ENCODE measurements around the gene HAAO.

The HAAO gene

DNA sequence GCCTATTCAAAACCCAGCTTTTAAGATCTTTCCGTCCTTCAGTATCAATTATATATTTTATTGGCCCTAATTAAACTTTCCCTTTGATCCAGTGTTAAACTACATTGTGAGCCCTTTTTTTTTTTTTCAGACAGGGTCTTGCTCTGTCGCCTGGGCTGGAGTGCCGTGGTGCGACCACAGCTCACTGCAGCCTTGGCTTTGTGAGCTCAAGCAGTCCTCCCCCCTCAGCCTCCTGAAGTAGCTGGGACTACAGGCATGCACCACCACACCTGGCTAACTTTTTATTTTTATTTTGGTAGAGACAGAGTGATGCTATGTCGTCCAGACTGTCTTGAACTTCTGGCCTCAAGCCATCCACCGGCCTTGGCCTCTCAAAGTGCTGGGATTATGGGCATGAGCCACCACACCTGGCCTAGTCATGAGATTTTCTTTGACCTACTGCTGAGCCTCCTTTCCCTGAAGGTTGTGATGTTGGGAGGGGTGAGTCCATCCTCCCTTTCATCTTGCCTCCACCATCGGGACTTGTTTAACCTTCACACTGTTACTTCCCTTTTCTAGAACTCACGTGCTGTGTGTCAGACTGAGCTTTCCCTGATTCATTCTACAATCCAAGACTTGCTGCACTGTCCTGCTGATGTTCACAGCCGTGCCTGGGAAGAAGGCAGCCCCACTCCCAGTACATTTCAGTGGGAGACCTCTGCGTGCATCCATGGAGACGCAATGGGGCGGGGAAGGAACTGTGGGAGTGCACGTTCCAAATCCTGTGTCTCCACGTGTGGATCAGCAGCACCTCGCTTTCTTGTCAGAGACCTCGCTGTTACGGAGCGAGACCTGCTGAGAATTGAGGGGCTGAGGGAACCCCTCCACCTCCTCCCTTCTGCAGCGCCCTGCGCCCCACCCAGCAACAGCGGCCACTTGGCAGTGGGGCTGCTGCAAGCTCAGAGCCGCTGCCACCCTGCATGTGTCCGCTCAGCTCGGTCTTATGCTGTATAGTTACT lies 39.3 kb downstream of the HAAO start:
- Histone ChIP-seq H3K79me2 (ENCODE audit: insufficient read depth, low read length) (no peaks in the 10 kb centered on the region), H3F3A (ENCODE audit: low read depth) (no peaks in the 10 kb centered on the region), H3K4me3 (ENCODE audit: low read length, poor library complexity, severe bottlenecking) (no peak overlapping the region), H3K9me2 (replicated peaks; ENCODE audit: low read depth, low read length) (no peaks in the 10 kb centered on the region), H4K20me1 (ENCODE audit: insufficient read depth, low read length, poor library complexity, severe bottlenecking) (no peaks in the 10 kb centered on the region), H3K4me1 (ENCODE audit: insufficient read depth, low read length, poor library complexity, severe bottlenecking) (peaks cover 4% of the 10 kb centered on the region), H3K4me2 (ENCODE audit: low read depth, low read length, poor library complexity, severe bottlenecking) (no peak overlapping the region), H2AFZ (ENCODE audit: low read length) (no peak overlapping the region), H3K27me3 (ENCODE audit: insufficient read depth, low read length, poor library complexity, severe bottlenecking) (no peaks in the 10 kb centered on the region), H3K9me3 (ENCODE audit: insufficient read depth, low read depth, low read length) (no peaks in the 10 kb centered on the region), H3K9ac (ENCODE audit: low read depth, low read length, poor library complexity, severe bottlenecking) (no peak overlapping the region), H3K36me3 (ENCODE audit: insufficient read depth, low read length) (no peaks in the 10 kb centered on the region; the same call in 1 of the 2 replicates)
- TF ChIP-seq, protein P1, sequence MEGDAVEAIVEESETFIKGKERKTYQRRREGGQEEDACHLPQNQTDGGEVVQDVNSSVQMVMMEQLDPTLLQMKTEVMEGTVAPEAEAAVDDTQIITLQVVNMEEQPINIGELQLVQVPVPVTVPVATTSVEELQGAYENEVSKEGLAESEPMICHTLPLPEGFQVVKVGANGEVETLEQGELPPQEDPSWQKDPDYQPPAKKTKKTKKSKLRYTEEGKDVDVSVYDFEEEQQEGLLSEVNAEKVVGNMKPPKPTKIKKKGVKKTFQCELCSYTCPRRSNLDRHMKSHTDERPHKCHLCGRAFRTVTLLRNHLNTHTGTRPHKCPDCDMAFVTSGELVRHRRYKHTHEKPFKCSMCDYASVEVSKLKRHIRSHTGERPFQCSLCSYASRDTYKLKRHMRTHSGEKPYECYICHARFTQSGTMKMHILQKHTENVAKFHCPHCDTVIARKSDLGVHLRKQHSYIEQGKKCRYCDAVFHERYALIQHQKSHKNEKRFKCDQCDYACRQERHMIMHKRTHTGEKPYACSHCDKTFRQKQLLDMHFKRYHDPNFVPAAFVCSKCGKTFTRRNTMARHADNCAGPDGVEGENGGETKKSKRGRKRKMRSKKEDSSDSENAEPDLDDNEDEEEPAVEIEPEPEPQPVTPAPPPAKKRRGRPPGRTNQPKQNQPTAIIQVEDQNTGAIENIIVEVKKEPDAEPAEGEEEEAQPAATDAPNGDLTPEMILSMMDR (conservative IDR thresholded peaks at IDR 0.05; ENCODE audit: low read length) = no peak
- no peak for TF ChIP-seq EZH2phosphoT487 (IDR thresholded peaks at IDR 0.05; ENCODE audit: borderline replicate concordance)

DNA sequence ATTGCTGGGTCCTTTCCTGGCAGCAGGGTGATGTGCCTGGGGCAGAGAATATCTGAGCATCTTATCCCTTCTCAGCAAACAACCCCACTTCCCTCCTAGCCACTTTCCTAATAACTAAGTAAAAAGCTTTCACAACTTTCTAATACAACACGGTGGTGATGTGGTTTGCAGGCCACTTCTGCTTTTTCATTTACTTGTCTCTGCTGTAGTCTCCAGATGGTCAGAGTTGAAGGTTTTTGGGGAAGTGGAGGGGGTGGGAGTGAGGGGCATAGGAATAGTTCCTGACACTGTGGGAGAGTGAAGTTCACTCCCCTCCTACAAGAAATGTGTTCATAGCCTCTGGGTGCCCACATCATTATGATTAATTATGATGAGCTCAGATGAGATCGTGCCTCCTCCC lies 40.1 kb downstream of the HAAO start:
- H3K4me1 ChIP-seq (ENCODE audit: insufficient read depth, low read length, poor library complexity, severe bottlenecking) = peaks cover 4% of the 10 kb centered on the region
- H3K9ac ChIP-seq (ENCODE audit: low read depth, low read length, poor library complexity, severe bottlenecking) = no peak overlapping the region
- no peak overlapping the region for H3K4me2 ChIP-seq (ENCODE audit: low read depth, low read length, poor library complexity, severe bottlenecking)

DNA sequence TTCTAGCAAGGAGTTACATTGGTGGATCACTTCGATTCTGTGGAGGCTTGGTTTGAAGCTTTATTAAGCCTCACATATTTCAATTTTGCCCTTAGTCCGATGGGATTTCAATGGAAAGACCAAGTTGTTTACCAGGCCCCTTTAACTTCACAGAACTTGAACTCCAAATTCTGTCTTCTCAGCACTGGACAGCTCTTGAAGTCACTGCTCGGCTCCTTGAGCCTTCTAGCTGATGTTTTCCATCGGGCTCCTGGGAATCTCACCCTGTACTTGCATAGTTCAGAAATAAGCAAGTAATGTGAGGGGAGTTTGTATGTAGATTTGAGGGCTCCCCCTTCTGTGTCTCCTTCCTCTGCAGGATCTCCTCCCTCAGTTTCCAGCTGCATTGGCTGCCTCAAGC lies 43.5 kb downstream of the HAAO start:
- no peaks in the 10 kb centered on the region; the same call in 1 of the 2 replicates for H3K36me3 ChIP-seq (ENCODE audit: insufficient read depth, low read length)
- no peak overlapping the region for H2AFZ ChIP-seq (ENCODE audit: low read length)
- H3K4me2 ChIP-seq (ENCODE audit: low read depth, low read length, poor library complexity, severe bottlenecking) = no peak overlapping the region
- H3K4me1 ChIP-seq (ENCODE audit: insufficient read depth, low read length, poor library complexity, severe bottlenecking) = no peaks in the 10 kb centered on the region
- H3K79me2 ChIP-seq (ENCODE audit: insufficient read depth, low read length) = no peaks in the 10 kb centered on the region
- TF ChIP-seq, protein P1 (conservative IDR thresholded peaks at IDR 0.05; ENCODE audit: low read length) = no peak
- no peak for TF ChIP-seq EZH2phosphoT487 (IDR thresholded peaks at IDR 0.05; ENCODE audit: borderline replicate concordance)
- H3K27me3 ChIP-seq (ENCODE audit: insufficient read depth, low read length, poor library complexity, severe bottlenecking) = no peaks in the 10 kb centered on the region
- H3K9me3 ChIP-seq (ENCODE audit: insufficient read depth, low read depth, low read length) = no peaks in the 10 kb centered on the region
- H3K9me2 ChIP-seq (replicated peaks; ENCODE audit: low read depth, low read length) = no peaks in the 10 kb centered on the region
- H3K4me3 ChIP-seq (ENCODE audit: low read length, poor library complexity, severe bottlenecking) = no peak overlapping the region
- no peaks in the 10 kb centered on the region for H3F3A ChIP-seq (ENCODE audit: low read depth)
- H4K20me1 ChIP-seq (ENCODE audit: insufficient read depth, low read length, poor library complexity, severe bottlenecking) = no peaks in the 10 kb centered on the region
- H3K9ac ChIP-seq (ENCODE audit: low read depth, low read length, poor library complexity, severe bottlenecking) = no peak overlapping the region

More for the DNA sequence above, 40.1 kb downstream of the HAAO start:
- Histone ChIP-seq H3K79me2 (ENCODE audit: insufficient read depth, low read length) (no peaks in the 10 kb centered on the region), H3K4me3 (ENCODE audit: low read length, poor library complexity, severe bottlenecking) (no peak overlapping the region), H2AFZ (ENCODE audit: low read length) (no peak overlapping the region), H3F3A (ENCODE audit: low read depth) (no peaks in the 10 kb centered on the region), H4K20me1 (ENCODE audit: insufficient read depth, low read length, poor library complexity, severe bottlenecking) (no peaks in the 10 kb centered on the region), H3K9me3 (ENCODE audit: insufficient read depth, low read depth, low read length) (no peaks in the 10 kb centered on the region), H3K36me3 (ENCODE audit: insufficient read depth, low read length) (no peaks in the 10 kb centered on the region; the same call in 1 of the 2 replicates), H3K27me3 (ENCODE audit: insufficient read depth, low read length, poor library complexity, severe bottlenecking) (no peaks in the 10 kb centered on the region), H3K9me2 (replicated peaks; ENCODE audit: low read depth, low read length) (no peaks in the 10 kb centered on the region)
- no peak for TF ChIP-seq EZH2phosphoT487 (IDR thresholded peaks at IDR 0.05; ENCODE audit: borderline replicate concordance)
- TF ChIP-seq, protein P1 (conservative IDR thresholded peaks at IDR 0.05; ENCODE audit: low read length) = no peak
